ENCODE data around the gene TTLL3. TPM values are rescaled to one million over a fixed set of nuclear protein-coding genes. Genes with fewer than 3 reads are reported as not detected.
"Not testable (repeated sequence)": the region's sequence is repeated elsewhere in the genome, so short reads cannot be mapped to it uniquely, and the experiment has no call there.

TTLL3 gene
- total and polyA plus RNA-seq, 2 donors = 10.4 to 84.0 TPM

GRCh38 chr3:9838856-9839255 is 28.8 kb downstream of the TTLL3 start:
- DNase-seq (ENCODE audit: low read depth in 6 of 9, low spot score in 9 of 9) = no peak
- no peaks in the 10 kb centered on the region for H3K27me3 ChIP-seq (ENCODE audit: control insufficient read depth in 2 of 2, insufficient read depth in 1 of 2, low read length in 1 of 2)
- peaks cover 5 to 20% of the 10 kb centered on the region in 2 donors for H3K4me1 ChIP-seq (ENCODE audit: control insufficient read depth in 2 of 2, insufficient read depth in 2 of 2, low read length in 2 of 2)
- H3K27ac ChIP-seq (ENCODE audit: low read depth in 1 of 2, low read length in 1 of 2) = no peak overlapping the region
- H3K4me3 ChIP-seq (ENCODE audit: low read length in 2 of 2) = no peak overlapping the region
- no peaks in the 10 kb centered on the region for H3K9me3 ChIP-seq (ENCODE audit: control insufficient read depth in 2 of 2, insufficient read depth in 1 of 2, low read length in 1 of 2)
- H3K36me3 ChIP-seq (ENCODE audit: control insufficient read depth in 2 of 2, insufficient read depth in 2 of 2, low read length in 1 of 2) = peaks cover 44 to 56% of the 10 kb centered on the region in 2 donors
- WGBS = 93% methylated on average over 4 of the region's 4 CpGs

- DNase-seq (ENCODE audit: low read depth in 6 of 9, low spot score in 9 of 9) = no peak
- Histone ChIP-seq H3K9me3 (ENCODE audit: control insufficient read depth in 2 of 2, insufficient read depth in 1 of 2, low read length in 1 of 2) (no peaks in the 10 kb centered on the region), H3K4me3 (ENCODE audit: low read length in 2 of 2) (no peak overlapping the region), H3K27ac (ENCODE audit: low read depth in 1 of 2, low read length in 1 of 2) (no peak overlapping the region), H3K36me3 (ENCODE audit: control insufficient read depth in 2 of 2, insufficient read depth in 2 of 2, low read length in 1 of 2) (peaks cover 25 to 37% of the 10 kb centered on the region in 2 donors), H3K4me1 (ENCODE audit: control insufficient read depth in 2 of 2, insufficient read depth in 2 of 2, low read length in 2 of 2) (peaks cover 9 to 27% of the 10 kb centered on the region in 2 donors), H3K27me3 (ENCODE audit: control insufficient read depth in 2 of 2, insufficient read depth in 1 of 2, low read length in 1 of 2) (no peaks in the 10 kb centered on the region)
- WGBS = 86% methylated on average over 8 of the region's 8 CpGs
Observed at GRCh38 chr3:9841015-9841414, 31.0 kb downstream of the TTLL3 start.

DNA sequence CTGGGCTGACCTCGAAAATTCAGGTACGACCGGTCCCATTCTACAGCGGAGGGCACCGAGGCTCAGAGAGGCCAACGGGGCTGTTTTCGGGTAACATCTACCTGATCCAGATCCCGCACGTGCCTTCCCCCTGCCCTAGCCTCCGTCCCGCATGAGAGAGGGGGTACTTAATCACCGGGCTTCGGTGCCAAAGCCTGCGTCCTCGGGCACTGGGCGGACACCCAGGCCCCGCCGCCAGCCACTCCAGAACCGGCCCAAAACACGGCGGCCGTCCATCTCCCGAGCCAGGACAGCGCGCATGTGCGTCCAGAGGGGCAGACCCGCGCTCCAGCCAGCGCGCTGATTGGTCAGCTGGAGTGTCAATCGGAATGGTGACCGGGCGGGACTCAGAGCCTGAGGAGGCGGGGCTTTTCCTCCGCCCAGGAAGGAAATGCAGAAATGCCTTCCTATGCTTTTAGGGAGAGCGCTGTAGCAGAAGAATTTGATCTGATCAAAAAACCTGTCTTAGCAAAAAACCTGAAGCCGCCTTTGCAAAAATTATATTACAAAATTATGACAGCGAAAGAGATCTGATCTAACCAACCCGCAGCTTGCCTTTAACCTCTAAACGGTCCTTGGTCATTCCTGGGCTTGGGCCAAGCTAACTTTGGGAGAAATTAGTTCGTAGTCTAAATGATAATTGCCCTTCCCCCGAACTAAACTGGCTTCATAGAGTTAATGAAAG is 33.8 kb downstream of the TTLL3 start, which contains the start of gene RPUSD3:
TSS of gene RPUSD3 (minus strand) at position 294 of the 724 bp plus-strand sequence. CDS start at position 276, 18 bp downstream.
- peaks cover 13 to 30% of the 10 kb centered on the region in 2 donors for H3K36me3 ChIP-seq (ENCODE audit: control insufficient read depth in 2 of 2, insufficient read depth in 2 of 2, low read length in 1 of 2)
- peak within 1 kb of the TSS; percentile 87 to 96 for H3K4me3 ChIP-seq (ENCODE audit: low read length in 2 of 2)
- WGBS = under 1% methylated on average over 42 of the region's 42 CpGs
- peak; percentile 89 to 98 (median 93) for DNase-seq (ENCODE audit: low read depth in 6 of 9, low spot score in 9 of 9)
- H3K27ac ChIP-seq (ENCODE audit: low read depth in 1 of 2, low read length in 1 of 2) = peak within 1 kb of the TSS; percentile 70 to 79
- no peaks in the 10 kb centered on the region for H3K27me3 ChIP-seq (ENCODE audit: control insufficient read depth in 2 of 2, insufficient read depth in 1 of 2, low read length in 1 of 2)
- peaks cover 9 to 17% of the 10 kb centered on the region in 2 donors for H3K4me1 ChIP-seq (ENCODE audit: control insufficient read depth in 2 of 2, insufficient read depth in 2 of 2, low read length in 2 of 2)
- H3K9me3 ChIP-seq (ENCODE audit: control insufficient read depth in 2 of 2, insufficient read depth in 1 of 2, low read length in 1 of 2) = peaks cover 0 to 8% of the 10 kb centered on the region in 2 donors

- 79% methylated on average over 6 of the region's 6 CpGs for WGBS
- DNase-seq (ENCODE audit: low read depth in 6 of 9, low spot score in 9 of 9) = no peak
- Histone ChIP-seq H3K4me3 (ENCODE audit: low read length in 2 of 2) (no peak overlapping the region), H3K27me3 (ENCODE audit: control insufficient read depth in 2 of 2, insufficient read depth in 1 of 2, low read length in 1 of 2) (no peaks in the 10 kb centered on the region), H3K4me1 (ENCODE audit: control insufficient read depth in 2 of 2, insufficient read depth in 2 of 2, low read length in 2 of 2) (peaks cover 9 to 17% of the 10 kb centered on the region in 2 donors), H3K9me3 (ENCODE audit: control insufficient read depth in 2 of 2, insufficient read depth in 1 of 2, low read length in 1 of 2) (peaks cover 0 to 8% of the 10 kb centered on the region in 2 donors), H3K36me3 (ENCODE audit: control insufficient read depth in 2 of 2, insufficient read depth in 2 of 2, low read length in 1 of 2) (peaks cover 9 to 10% of the 10 kb centered on the region in 2 donors), H3K27ac (ENCODE audit: low read depth in 1 of 2, low read length in 1 of 2) (no peak overlapping the region)
Observed at GRCh38 chr3:9846231-9846630, 36.2 kb downstream of the TTLL3 start.

DNA sequence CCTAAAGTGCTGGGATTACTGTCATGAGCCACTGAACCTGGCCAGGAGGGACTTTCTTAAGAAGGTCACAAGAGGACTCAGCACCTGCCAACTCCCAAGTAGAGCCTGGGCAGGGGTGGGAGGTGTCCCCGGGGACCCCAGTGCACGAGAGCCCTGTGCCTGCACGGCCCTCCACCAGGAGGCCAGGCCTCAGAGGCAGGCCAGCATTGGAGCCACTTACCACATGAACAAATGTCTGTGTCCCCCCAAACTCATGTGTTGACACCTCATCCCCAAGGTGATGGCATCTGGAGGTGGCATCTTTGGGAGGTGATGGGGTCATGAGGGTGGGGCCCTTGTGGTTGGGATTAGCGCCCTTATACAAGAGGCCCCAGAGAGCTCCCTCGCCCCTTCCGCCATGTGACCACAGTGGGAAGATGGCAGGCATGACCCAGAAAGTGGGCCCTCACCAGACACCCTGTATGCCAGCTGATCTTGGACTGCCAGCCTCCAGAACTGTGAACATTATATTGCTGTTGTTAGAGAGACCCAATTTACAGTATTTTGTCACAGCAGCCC is 36.9 kb downstream of the TTLL3 start:
- Histone ChIP-seq H3K4me3 (ENCODE audit: low read length in 2 of 2) (no peak overlapping the region), H3K9me3 (ENCODE audit: control insufficient read depth in 2 of 2, insufficient read depth in 1 of 2, low read length in 1 of 2) (peaks cover 0 to 8% of the 10 kb centered on the region in 2 donors), H3K27me3 (ENCODE audit: control insufficient read depth in 2 of 2, insufficient read depth in 1 of 2, low read length in 1 of 2) (no peaks in the 10 kb centered on the region), H3K36me3 (ENCODE audit: control insufficient read depth in 2 of 2, insufficient read depth in 2 of 2, low read length in 1 of 2) (peaks cover 1 to 2% of the 10 kb centered on the region in 2 donors), H3K4me1 (ENCODE audit: control insufficient read depth in 2 of 2, insufficient read depth in 2 of 2, low read length in 2 of 2) (peaks cover 9 to 17% of the 10 kb centered on the region in 2 donors), H3K27ac (ENCODE audit: low read depth in 1 of 2, low read length in 1 of 2) (no peak overlapping the region)
- 97% methylated on average over 6 of the region's 6 CpGs for WGBS
- DNase-seq (ENCODE audit: low read depth in 6 of 9, low spot score in 9 of 9) = no peak

DNA sequence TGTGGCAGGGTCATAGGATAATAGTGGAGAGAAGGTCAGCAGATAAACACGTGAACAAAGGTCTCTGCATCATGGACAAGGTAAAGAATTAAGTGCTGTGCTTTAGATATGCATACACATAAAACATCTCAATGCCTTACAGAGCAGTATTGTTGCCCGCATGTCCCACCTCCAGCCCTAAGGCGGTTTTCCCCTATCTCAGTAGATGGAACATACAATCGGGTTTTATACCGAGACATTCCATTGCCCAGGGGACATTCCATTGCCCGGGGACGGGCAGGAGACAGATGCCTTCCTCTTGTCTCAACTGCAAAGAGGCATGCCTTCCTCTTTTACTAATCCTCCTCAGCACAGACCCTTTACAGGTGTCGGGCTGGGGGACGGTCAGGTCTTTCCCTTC is 37.8 kb downstream of the TTLL3 start:
- not testable (repeated sequence) for H3K27me3 ChIP-seq (ENCODE audit: control insufficient read depth in 2 of 2, insufficient read depth in 1 of 2, low read length in 1 of 2); H3K27ac ChIP-seq (ENCODE audit: low read depth in 1 of 2, low read length in 1 of 2); DNase-seq (ENCODE audit: low read depth in 6 of 9, low spot score in 9 of 9); H3K9me3 ChIP-seq (ENCODE audit: control insufficient read depth in 2 of 2, insufficient read depth in 1 of 2, low read length in 1 of 2); H3K4me3 ChIP-seq (ENCODE audit: low read length in 2 of 2); H3K36me3 ChIP-seq (ENCODE audit: control insufficient read depth in 2 of 2, insufficient read depth in 2 of 2, low read length in 1 of 2)
- peaks cover 7 to 13% of the 10 kb centered on the region in 2 donors for H3K4me1 ChIP-seq (ENCODE audit: control insufficient read depth in 2 of 2, insufficient read depth in 2 of 2, low read length in 2 of 2)
- 79% methylated on average over 9 of the region's 9 CpGs for WGBS

DNA sequence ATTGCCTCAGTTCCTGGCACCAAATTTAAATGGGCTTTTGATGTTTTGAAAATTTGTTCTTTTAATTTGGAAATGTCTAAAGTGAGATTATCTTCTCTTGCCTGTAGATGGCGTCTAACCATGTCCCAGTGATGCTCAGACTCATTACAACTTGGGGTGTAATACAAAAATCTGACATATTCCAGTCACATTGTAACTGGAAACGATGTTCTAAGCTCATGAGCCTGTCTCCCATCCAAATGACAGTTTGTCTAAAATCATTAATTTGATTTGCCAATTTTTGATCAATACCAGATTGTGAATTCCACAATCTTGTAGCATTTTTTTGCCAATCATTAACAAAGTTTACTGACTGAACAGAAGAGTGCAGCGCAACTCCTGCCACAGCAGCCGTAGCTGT is 38.8 kb downstream of the TTLL3 start:
- H3K9me3 ChIP-seq (ENCODE audit: control insufficient read depth in 2 of 2, insufficient read depth in 1 of 2, low read length in 1 of 2); H3K4me3 ChIP-seq (ENCODE audit: low read length in 2 of 2); H3K27ac ChIP-seq (ENCODE audit: low read depth in 1 of 2, low read length in 1 of 2); H3K27me3 ChIP-seq (ENCODE audit: control insufficient read depth in 2 of 2, insufficient read depth in 1 of 2, low read length in 1 of 2); H3K4me1 ChIP-seq (ENCODE audit: control insufficient read depth in 2 of 2, insufficient read depth in 2 of 2, low read length in 2 of 2); H3K36me3 ChIP-seq (ENCODE audit: control insufficient read depth in 2 of 2, insufficient read depth in 2 of 2, low read length in 1 of 2): not testable (repeated sequence)
- peak in 1 of 9 donors; percentile 40 for DNase-seq (ENCODE audit: low read depth in 6 of 9, low spot score in 9 of 9)
- 49% methylated on average over 4 of the region's 4 CpGs for WGBS

DNA sequence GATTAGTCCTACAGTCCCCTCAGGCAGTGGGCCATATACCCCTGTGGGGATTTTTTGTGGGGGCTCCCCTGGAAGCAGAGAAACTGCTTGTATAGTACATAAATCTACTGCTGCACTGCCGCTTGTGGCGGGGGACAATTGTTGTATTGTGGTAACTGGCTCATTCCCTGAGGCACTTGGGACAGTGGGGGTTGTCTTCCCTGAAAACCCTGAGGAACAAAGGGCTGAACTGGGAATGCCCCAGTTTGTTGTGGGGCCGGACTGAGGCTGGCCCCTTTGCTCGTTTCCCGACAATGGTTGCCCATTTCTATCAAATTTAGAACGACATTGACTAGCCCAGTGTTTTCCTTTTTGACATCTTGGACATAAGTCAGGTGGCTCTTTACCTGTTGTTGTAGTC is 41.3 kb downstream of the TTLL3 start:
- not testable (repeated sequence) for DNase-seq (ENCODE audit: low read depth in 6 of 9, low spot score in 9 of 9); H3K27me3 ChIP-seq (ENCODE audit: control insufficient read depth in 2 of 2, insufficient read depth in 1 of 2, low read length in 1 of 2); H3K9me3 ChIP-seq (ENCODE audit: control insufficient read depth in 2 of 2, insufficient read depth in 1 of 2, low read length in 1 of 2); H3K27ac ChIP-seq (ENCODE audit: low read depth in 1 of 2, low read length in 1 of 2); H3K4me3 ChIP-seq (ENCODE audit: low read length in 2 of 2); H3K4me1 ChIP-seq (ENCODE audit: control insufficient read depth in 2 of 2, insufficient read depth in 2 of 2, low read length in 2 of 2); H3K36me3 ChIP-seq (ENCODE audit: control insufficient read depth in 2 of 2, insufficient read depth in 2 of 2, low read length in 1 of 2)
- 94% methylated on average over 6 of the region's 6 CpGs for WGBS

DNA sequence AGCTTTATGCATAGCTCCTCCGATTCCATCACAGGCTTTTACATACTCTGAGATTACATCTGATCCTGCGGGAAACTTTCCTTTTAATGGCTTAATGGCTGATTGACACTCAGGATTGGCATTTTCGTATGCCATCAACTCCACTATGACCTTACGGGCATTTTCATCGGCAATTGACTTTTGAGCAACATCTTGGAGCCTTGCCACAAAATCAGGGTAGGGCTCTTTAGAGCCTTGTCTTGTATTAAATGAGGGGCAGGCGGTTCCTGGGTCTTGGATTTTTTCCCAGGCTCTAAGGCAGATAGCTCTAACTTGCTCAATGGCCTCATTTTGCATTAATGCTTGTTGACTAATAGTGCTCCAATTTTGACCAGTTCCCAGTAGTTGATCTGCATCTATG is 41.9 kb downstream of the TTLL3 start:
- 90% methylated on average over 6 of the region's 6 CpGs for whole genome bisulfite sequencing
- not testable (repeated sequence) for H3K27ac ChIP-seq (ENCODE audit: low read depth in 1 of 2, low read length in 1 of 2); H3K9me3 ChIP-seq (ENCODE audit: control insufficient read depth in 2 of 2, insufficient read depth in 1 of 2, low read length in 1 of 2); DNase-seq (ENCODE audit: low read depth in 6 of 9, low spot score in 9 of 9); H3K36me3 ChIP-seq (ENCODE audit: control insufficient read depth in 2 of 2, insufficient read depth in 2 of 2, low read length in 1 of 2); H3K27me3 ChIP-seq (ENCODE audit: control insufficient read depth in 2 of 2, insufficient read depth in 1 of 2, low read length in 1 of 2); H3K4me1 ChIP-seq (ENCODE audit: control insufficient read depth in 2 of 2, insufficient read depth in 2 of 2, low read length in 2 of 2); H3K4me3 ChIP-seq (ENCODE audit: low read length in 2 of 2)

All from thymus (tissue), 11 donors.